Osteocyte (in vitro differentiated cells): ENCODE measurements around the gene C10orf95. TPM values are rescaled to one million over a fixed set of nuclear protein-coding genes. Genes with fewer than 3 reads are reported as not detected.

ENCODE experiments used
- DNase-seq: peaks from one replicate; pipeline ENCODE4 v3.0.0; 2021; ENCODE audit warnings: mixed read lengths; ENCODE audit not compliant: unreplicated experiment; ENCODE audit errors: extremely low spot score
- H3K27ac Mint-ChIP-seq: one replicate; pipeline ENCODE4 v1.8.0; 2021; ENCODE audit warnings: mild to moderate bottlenecking, mixed read lengths; ENCODE audit not compliant: unreplicated experiment
- H3K27me3 Mint-ChIP-seq: one replicate; pipeline ENCODE4 v1.8.0; 2021; ENCODE audit warnings: mixed read lengths; ENCODE audit not compliant: unreplicated experiment
- H3K36me3 Mint-ChIP-seq: one replicate; pipeline ENCODE4 v1.8.0; 2021; ENCODE audit warnings: mixed read lengths; ENCODE audit not compliant: unreplicated experiment
- H3K4me1 Mint-ChIP-seq: one replicate; pipeline ENCODE4 v1.8.0; 2021; ENCODE audit warnings: mixed read lengths; ENCODE audit not compliant: unreplicated experiment
- H3K4me3 Mint-ChIP-seq: one replicate; pipeline ENCODE4 v1.8.0; 2021; ENCODE audit warnings: mild to moderate bottlenecking, moderate library complexity, mixed read lengths; ENCODE audit not compliant: unreplicated experiment
- H3K9me3 Mint-ChIP-seq: one replicate; pipeline ENCODE4 v1.8.0; 2021; ENCODE audit warnings: mixed read lengths; ENCODE audit not compliant: unreplicated experiment
- CTCF ChIP-seq: fragments of 200-600 bp; sonication (generic); IDR thresholded peaks from 2 replicates; pipeline ENCODE4 v1.5.0; 2021; ENCODE audit warnings: antibody characterized with exemption, mild to moderate bottlenecking, moderate library complexity
- total RNA-seq: library from RNA; stranded (reverse); gene quantifications from 2 replicates; pipeline ENCODE4 v1.2.1, GENCODE V29; 2021

C10orf95 gene
- total RNA-seq, 1 donor from 2014 or later = not detected

GRCh38 chr10:102424145-102424544, 27.2 kb downstream of the C10orf95 start:
- peaks cover 1% of the 10 kb centered on the region for H3K36me3 Mint-ChIP-seq
- no peak for TF ChIP-seq CTCF

GRCh38 chr10:102423372-102423968, 27.9 kb downstream of the C10orf95 start:
- H3K27me3 Mint-ChIP-seq = no peaks in the 10 kb centered on the region
- H3K9me3 Mint-ChIP-seq = no peaks in the 10 kb centered on the region
- H3K4me3 Mint-ChIP-seq = no peak overlapping the region
- no peak for TF ChIP-seq CTCF
- H3K27ac Mint-ChIP-seq = no peak overlapping the region
- no peak for DNase-seq
- peaks cover 1% of the 10 kb centered on the region for H3K36me3 Mint-ChIP-seq
- H3K4me1 Mint-ChIP-seq = peaks cover 33% of the 10 kb centered on the region

More at GRCh38 chr10:102424145-102424544, 27.2 kb downstream of the C10orf95 start:
- peaks cover 31% of the 10 kb centered on the region for H3K4me1 Mint-ChIP-seq
- H3K9me3 Mint-ChIP-seq = no peaks in the 10 kb centered on the region
- peak; percentile 80 for DNase-seq
- H3K27me3 Mint-ChIP-seq = no peaks in the 10 kb centered on the region
- H3K4me3 Mint-ChIP-seq = no peak overlapping the region
- H3K27ac Mint-ChIP-seq = no peak overlapping the region

GRCh38 chr10:102422545-102423129, 28.7 kb downstream of the C10orf95 start:
- H3K4me1 Mint-ChIP-seq = peaks cover 33% of the 10 kb centered on the region
- H3K36me3 Mint-ChIP-seq = peaks cover 1% of the 10 kb centered on the region
- peaks cover 7% of the 10 kb centered on the region for H3K27me3 Mint-ChIP-seq
- DNase-seq = peak; percentile 88
- H3K27ac Mint-ChIP-seq = peak overlapping the region; percentile 31
- peak; percentile 79 for TF ChIP-seq CTCF
- H3K4me3 Mint-ChIP-seq = peak overlapping the region; percentile 96
- H3K9me3 Mint-ChIP-seq = no peaks in the 10 kb centered on the region

- Mint-ChIP-seq H3K4me1 (peaks cover 33% of the 10 kb centered on the region), H3K36me3 (peaks cover 1% of the 10 kb centered on the region), H3K27ac (peak overlapping the region; percentile 31), H3K27me3 (peaks cover 13% of the 10 kb centered on the region), H3K9me3 (no peaks in the 10 kb centered on the region), H3K4me3 (peak overlapping the region; percentile 96)
- TF ChIP-seq CTCF = no peak
- no peak for DNase-seq
Observed at GRCh38 chr10:102421757-102422512, 29.4 kb downstream of the C10orf95 start.

DNA sequence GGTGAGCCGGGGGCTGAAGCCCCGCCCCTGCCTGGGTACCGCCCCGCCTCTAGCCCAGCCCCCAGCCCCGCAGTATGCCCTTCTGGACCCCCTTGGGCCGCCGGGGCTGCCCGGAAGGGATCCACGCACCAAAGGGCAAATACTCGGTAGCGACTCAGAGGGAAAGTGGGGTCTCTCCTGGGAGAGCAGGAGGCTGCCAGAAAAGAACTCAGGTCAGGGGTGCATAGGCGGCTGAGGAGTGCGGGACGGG, 29.9 kb downstream of the C10orf95 start:
- Mint-ChIP-seq H3K27ac (no peak overlapping the region), H3K9me3 (no peaks in the 10 kb centered on the region)
- TF ChIP-seq CTCF = no peak

More for the DNA sequence above, 29.9 kb downstream of the C10orf95 start:
- Mint-ChIP-seq H3K36me3 (peaks cover 1% of the 10 kb centered on the region), H3K4me3 (peak overlapping the region; percentile 96), H3K4me1 (peaks cover 33% of the 10 kb centered on the region), H3K27me3 (peaks cover 14% of the 10 kb centered on the region)
- DNase-seq = no peak
